Sigmoid colon (tissue), 4 donors: ENCODE measurements around the gene PLEKHG3.

ENCODE experiments used
- EP300 ChIP-seq, 4 donors: sonication (generic); formaldehyde crosslinking; IDR thresholded peaks; one replicate each; pipeline ENCODE4 v1.6.1; 2017; ENCODE audit warnings: antibody characterized with exemption in 4 of 4
- POLR2A ChIP-seq, 2 donors: fragments of 450-650 bp; IDR thresholded peaks; one replicate each; pipeline ENCODE4 v1.6.1; 2016; ENCODE audit warnings: antibody characterized with exemption in 2 of 2, mild to moderate bottlenecking in 2 of 2, moderate library complexity in 2 of 2
- POLR2AphosphoS5 ChIP-seq, 4 donors: sonication (generic); formaldehyde crosslinking; IDR thresholded peaks; one replicate each; pipeline ENCODE4 v1.6.1; 2017; ENCODE audit warnings: antibody characterized with exemption in 4 of 4
- TF ChIP-seq, protein P1 (sequence below), 4 experiments: fragments of 450-650 bp in 3 of 4; fragments of 200-600 bp in 1 of 4; IDR thresholded peaks; one replicate each; pipeline ENCODE4 v1.5.1; 2016 to 2019; ENCODE audit warnings: antibody characterized with exemption in 4 of 4, mild to moderate bottlenecking in 3 of 4, moderate library complexity in 2 of 4

DNA sequence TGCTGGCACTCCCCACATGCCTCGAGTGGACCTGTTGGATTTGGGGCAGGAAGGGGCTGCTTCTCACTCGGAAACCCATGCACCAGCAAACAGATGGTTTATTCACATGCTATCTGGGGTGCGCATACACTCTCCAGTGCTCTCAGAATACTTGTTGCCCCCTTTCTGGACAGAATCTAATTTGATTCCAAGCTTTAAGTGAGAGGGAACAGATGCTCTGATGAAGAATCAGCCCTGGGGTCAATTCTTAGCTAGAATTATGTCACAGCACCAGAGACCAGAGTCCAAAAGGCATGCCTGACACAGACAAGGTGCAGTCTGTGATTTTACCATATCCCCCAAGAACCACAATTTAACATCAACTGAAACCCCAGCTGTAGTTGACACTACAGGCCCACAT, 91.7 kb downstream of the PLEKHG3 start:
- TF ChIP-seq EP300 (IDR thresholded peaks at IDR 0.05), result no peak
- TF ChIP-seq, protein P1, sequence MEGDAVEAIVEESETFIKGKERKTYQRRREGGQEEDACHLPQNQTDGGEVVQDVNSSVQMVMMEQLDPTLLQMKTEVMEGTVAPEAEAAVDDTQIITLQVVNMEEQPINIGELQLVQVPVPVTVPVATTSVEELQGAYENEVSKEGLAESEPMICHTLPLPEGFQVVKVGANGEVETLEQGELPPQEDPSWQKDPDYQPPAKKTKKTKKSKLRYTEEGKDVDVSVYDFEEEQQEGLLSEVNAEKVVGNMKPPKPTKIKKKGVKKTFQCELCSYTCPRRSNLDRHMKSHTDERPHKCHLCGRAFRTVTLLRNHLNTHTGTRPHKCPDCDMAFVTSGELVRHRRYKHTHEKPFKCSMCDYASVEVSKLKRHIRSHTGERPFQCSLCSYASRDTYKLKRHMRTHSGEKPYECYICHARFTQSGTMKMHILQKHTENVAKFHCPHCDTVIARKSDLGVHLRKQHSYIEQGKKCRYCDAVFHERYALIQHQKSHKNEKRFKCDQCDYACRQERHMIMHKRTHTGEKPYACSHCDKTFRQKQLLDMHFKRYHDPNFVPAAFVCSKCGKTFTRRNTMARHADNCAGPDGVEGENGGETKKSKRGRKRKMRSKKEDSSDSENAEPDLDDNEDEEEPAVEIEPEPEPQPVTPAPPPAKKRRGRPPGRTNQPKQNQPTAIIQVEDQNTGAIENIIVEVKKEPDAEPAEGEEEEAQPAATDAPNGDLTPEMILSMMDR (IDR thresholded peaks at IDR 0.05), result no peak
- no peak for TF ChIP-seq POLR2AphosphoS5 (IDR thresholded peaks at IDR 0.05)
- TF ChIP-seq POLR2A (IDR thresholded peaks at IDR 0.05), result no peak
